Measurements from ENCODE around the gene RNF166.

RNF166 gene

GRCh38 chr16:88690341-88691128 is 15.7 kb downstream of the RNF166 start:
- Histone ChIP-seq H3K9me3 (ENCODE audit: control insufficient read depth, insufficient read depth, low read length) (no peaks in the 10 kb centered on the region), H3K9ac (ENCODE audit: low read depth, low read length) (no peak overlapping the region), H3K4me1 (ENCODE audit: insufficient read depth, low read length) (no peaks in the 10 kb centered on the region; the same call in 1 of the 2 replicates), H3K36me3 (ENCODE audit: insufficient read depth, low read length) (no peaks in the 10 kb centered on the region)

- Histone ChIP-seq H3K9ac (ENCODE audit: low read depth, low read length) (no peak overlapping the region), H3K9me3 (ENCODE audit: control insufficient read depth, insufficient read depth, low read length) (no peaks in the 10 kb centered on the region), H3K36me3 (ENCODE audit: insufficient read depth, low read length) (no peaks in the 10 kb centered on the region), H3K4me1 (ENCODE audit: insufficient read depth, low read length) (no peaks in the 10 kb centered on the region; the same call in 1 of the 2 replicates)
Measured at GRCh38 chr16:88688013-88688778, 18.0 kb downstream of the RNF166 start.

GRCh38 chr16:88687676-88688012 is 18.6 kb downstream of the RNF166 start:
- no peaks in the 10 kb centered on the region for H3K9me3 ChIP-seq (ENCODE audit: control insufficient read depth, insufficient read depth, low read length)
- H3K9ac ChIP-seq (ENCODE audit: low read depth, low read length), result no peak overlapping the region
- H3K4me1 ChIP-seq (ENCODE audit: insufficient read depth, low read length), result no peaks in the 10 kb centered on the region; the same call in 1 of the 2 replicates
- no peaks in the 10 kb centered on the region for H3K36me3 ChIP-seq (ENCODE audit: insufficient read depth, low read length)

GRCh38 chr16:88687254-88687576 is 19.0 kb downstream of the RNF166 start:
- H3K9me3 ChIP-seq (ENCODE audit: control insufficient read depth, insufficient read depth, low read length), result no peaks in the 10 kb centered on the region
- H3K4me1 ChIP-seq (ENCODE audit: insufficient read depth, low read length), result no peaks in the 10 kb centered on the region; the same call in 1 of the 2 replicates
- H3K36me3 ChIP-seq (ENCODE audit: insufficient read depth, low read length), result no peaks in the 10 kb centered on the region
- no peak overlapping the region for H3K9ac ChIP-seq (ENCODE audit: low read depth, low read length)

GRCh38 chr16:88686439-88687253 is 19.6 kb downstream of the RNF166 start, which contains the start of gene SNAI3:
Gene SNAI3, minus strand, starts transcription at chr16:88686507. Its CDS starts 101 bp downstream, at chr16:88686406.
- H3K9me3 ChIP-seq (ENCODE audit: control insufficient read depth, insufficient read depth, low read length), result no peaks in the 10 kb centered on the region
- H3K36me3 ChIP-seq (ENCODE audit: insufficient read depth, low read length), result no peaks in the 10 kb centered on the region
- peak within 1 kb of the TSS; percentile 82 for H3K9ac ChIP-seq (ENCODE audit: low read depth, low read length)
- no peaks in the 10 kb centered on the region; the same call in 1 of the 2 replicates for H3K4me1 ChIP-seq (ENCODE audit: insufficient read depth, low read length)

GRCh38 chr16:88686062-88686438 is 20.2 kb downstream of the RNF166 start:
- no peaks in the 10 kb centered on the region; the same call in 1 of the 2 replicates for H3K4me1 ChIP-seq (ENCODE audit: insufficient read depth, low read length)
- no peaks in the 10 kb centered on the region for H3K9me3 ChIP-seq (ENCODE audit: control insufficient read depth, insufficient read depth, low read length)
- peak overlapping the region; percentile 82 for H3K9ac ChIP-seq (ENCODE audit: low read depth, low read length)
- H3K36me3 ChIP-seq (ENCODE audit: insufficient read depth, low read length), result no peaks in the 10 kb centered on the region

- no peaks in the 10 kb centered on the region for H3K36me3 ChIP-seq (ENCODE audit: insufficient read depth, low read length)
- H3K4me1 ChIP-seq (ENCODE audit: insufficient read depth, low read length), result no peaks in the 10 kb centered on the region; the same call in 1 of the 2 replicates
- no peaks in the 10 kb centered on the region for H3K9me3 ChIP-seq (ENCODE audit: control insufficient read depth, insufficient read depth, low read length)
- H3K9ac ChIP-seq (ENCODE audit: low read depth, low read length), result peak overlapping the region; percentile 82
Measured at GRCh38 chr16:88685156-88686061, 20.8 kb downstream of the RNF166 start.

- H3K9ac ChIP-seq (ENCODE audit: low read depth, low read length), result peak overlapping the region; percentile 82; the same call in 1 of the 2 replicates
- no peaks in the 10 kb centered on the region for H3K36me3 ChIP-seq (ENCODE audit: insufficient read depth, low read length)
- H3K4me1 ChIP-seq (ENCODE audit: insufficient read depth, low read length), result no peaks in the 10 kb centered on the region; the same call in 1 of the 2 replicates
- no peaks in the 10 kb centered on the region for H3K9me3 ChIP-seq (ENCODE audit: control insufficient read depth, insufficient read depth, low read length)
Measured at GRCh38 chr16:88684569-88685155, 21.5 kb downstream of the RNF166 start.

- Histone ChIP-seq H3K36me3 (ENCODE audit: insufficient read depth, low read length) (no peaks in the 10 kb centered on the region), H3K4me1 (ENCODE audit: insufficient read depth, low read length) (no peaks in the 10 kb centered on the region), H3K9ac (ENCODE audit: low read depth, low read length) (no peak overlapping the region)
Measured at GRCh38 chr16:88681709-88682451, 24.3 kb downstream of the RNF166 start.

GRCh38 chr16:88681084-88681680 is 25.0 kb downstream of the RNF166 start:
- Histone ChIP-seq H3K4me1 (ENCODE audit: insufficient read depth, low read length) (no peaks in the 10 kb centered on the region), H3K9me3 (ENCODE audit: control insufficient read depth, insufficient read depth, low read length) (no peaks in the 10 kb centered on the region), H3K36me3 (ENCODE audit: insufficient read depth, low read length) (no peaks in the 10 kb centered on the region), H3K9ac (ENCODE audit: low read depth, low read length) (no peak overlapping the region)

More at GRCh38 chr16:88681709-88682451, 24.3 kb downstream of the RNF166 start:
- H3K9me3 ChIP-seq (ENCODE audit: control insufficient read depth, insufficient read depth, low read length), result no peaks in the 10 kb centered on the region

GRCh38 chr16:88680554-88681083 is 25.6 kb downstream of the RNF166 start:
- H3K36me3 ChIP-seq (ENCODE audit: insufficient read depth, low read length), result no peaks in the 10 kb centered on the region
- no peak overlapping the region for H3K9ac ChIP-seq (ENCODE audit: low read depth, low read length)
- no peaks in the 10 kb centered on the region for H3K4me1 ChIP-seq (ENCODE audit: insufficient read depth, low read length)
- no peaks in the 10 kb centered on the region for H3K9me3 ChIP-seq (ENCODE audit: control insufficient read depth, insufficient read depth, low read length)

- Histone ChIP-seq H3K9ac (ENCODE audit: low read depth, low read length) (no peak overlapping the region), H3K9me3 (ENCODE audit: control insufficient read depth, insufficient read depth, low read length) (no peaks in the 10 kb centered on the region), H3K36me3 (ENCODE audit: insufficient read depth, low read length) (no peaks in the 10 kb centered on the region), H3K4me1 (ENCODE audit: insufficient read depth, low read length) (no peaks in the 10 kb centered on the region)
Measured at GRCh38 chr16:88678224-88678979, 27.8 kb downstream of the RNF166 start.

All from ES-I3 (cell line).